Stimulated activated CD8-positive, alpha-beta memory T cell treated with anti-CD3 and anti-CD28 coated beads, Interleukin-7, amount 100 ng/mL, for 4 hours (primary cell): ENCODE data around the gene F12.
A peak's percentile ranks its signal among the peaks of the same experiment; 100 is the strongest.
"Not testable (repeated sequence)": the region's sequence is repeated elsewhere in the genome, so short reads cannot be mapped to it uniquely, and the experiment has no call there.

Experiments used
- DNase-seq, 2 donors: peaks; one replicate each; pipeline ENCODE4 v3.0.0-alpha.2; 2020; ENCODE audit warnings: low read depth in 2 of 2

F12 gene

GRCh38 chr5:177432143-177432838 lies 22.9 kb upstream of the F12 start:
- DNase-seq, result no peak

DNA sequence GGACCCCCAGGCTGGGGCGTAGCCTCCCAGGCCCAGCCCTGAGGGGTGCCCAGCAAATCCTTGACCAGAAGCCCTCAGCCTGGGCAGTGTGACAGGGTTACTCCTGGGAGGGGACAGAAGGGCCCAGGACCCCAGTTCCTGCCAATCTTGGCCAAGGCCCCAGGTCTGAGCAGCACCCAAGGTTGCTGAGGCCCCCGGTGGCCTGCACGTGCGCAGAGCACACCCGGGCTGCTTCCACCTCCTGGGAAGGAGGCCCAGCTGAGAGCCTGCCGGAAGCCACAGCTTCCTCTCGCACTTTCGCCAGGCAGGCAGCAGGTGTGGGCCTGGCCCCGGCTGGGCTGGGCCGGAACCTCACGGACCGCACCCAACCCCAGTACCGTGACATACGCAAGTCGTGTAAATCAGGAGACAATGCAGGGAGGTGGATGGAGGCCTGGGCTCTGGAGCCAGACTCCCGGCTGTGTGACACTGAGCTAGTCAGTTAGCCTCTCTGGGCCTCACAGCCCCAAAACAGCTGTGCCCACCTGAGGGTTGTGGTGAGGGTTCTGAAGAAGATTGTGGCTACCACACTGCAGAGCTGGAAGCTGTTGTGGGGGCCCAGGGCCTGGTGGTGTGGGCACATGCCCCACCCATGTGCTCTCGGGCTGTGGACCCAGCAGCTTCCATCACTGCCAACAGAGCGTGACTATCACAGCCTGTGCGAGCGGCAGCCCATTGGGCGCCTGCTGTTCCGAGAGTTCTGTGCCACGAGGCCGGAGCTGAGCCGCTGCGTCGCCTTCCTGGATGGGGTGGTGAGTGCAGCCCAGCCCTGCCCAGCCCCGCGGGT lies 22.2 kb upstream of the F12 start:
- peak; percentile 42 to 55 for DNase-seq

DNA sequence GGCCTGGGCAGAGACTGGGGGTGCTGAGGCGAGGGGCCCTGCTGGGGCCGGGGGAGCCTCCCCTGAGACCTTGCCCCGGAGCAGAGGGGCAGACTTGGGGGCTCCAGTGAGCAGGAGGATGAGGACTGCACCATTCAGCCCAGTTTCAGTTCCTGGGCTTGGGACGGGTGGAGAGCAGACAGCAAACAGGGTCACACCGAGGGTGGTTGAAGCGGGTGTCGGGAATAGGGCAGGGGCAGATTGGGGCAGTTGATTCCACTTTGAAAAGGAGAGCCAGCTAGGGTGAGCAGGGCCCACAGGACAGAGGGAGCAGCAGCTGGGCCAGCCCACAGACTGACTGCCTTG lies 21.6 kb upstream of the F12 start:
- DNase-seq, result no peak

- no peak for DNase-seq
Measured at GRCh38 chr5:177430140-177430951, 21.0 kb upstream of the F12 start.

- peak; percentile 88 to 89 for DNase-seq
Measured at GRCh38 chr5:177429248-177430040, 20.1 kb upstream of the F12 start.

DNA sequence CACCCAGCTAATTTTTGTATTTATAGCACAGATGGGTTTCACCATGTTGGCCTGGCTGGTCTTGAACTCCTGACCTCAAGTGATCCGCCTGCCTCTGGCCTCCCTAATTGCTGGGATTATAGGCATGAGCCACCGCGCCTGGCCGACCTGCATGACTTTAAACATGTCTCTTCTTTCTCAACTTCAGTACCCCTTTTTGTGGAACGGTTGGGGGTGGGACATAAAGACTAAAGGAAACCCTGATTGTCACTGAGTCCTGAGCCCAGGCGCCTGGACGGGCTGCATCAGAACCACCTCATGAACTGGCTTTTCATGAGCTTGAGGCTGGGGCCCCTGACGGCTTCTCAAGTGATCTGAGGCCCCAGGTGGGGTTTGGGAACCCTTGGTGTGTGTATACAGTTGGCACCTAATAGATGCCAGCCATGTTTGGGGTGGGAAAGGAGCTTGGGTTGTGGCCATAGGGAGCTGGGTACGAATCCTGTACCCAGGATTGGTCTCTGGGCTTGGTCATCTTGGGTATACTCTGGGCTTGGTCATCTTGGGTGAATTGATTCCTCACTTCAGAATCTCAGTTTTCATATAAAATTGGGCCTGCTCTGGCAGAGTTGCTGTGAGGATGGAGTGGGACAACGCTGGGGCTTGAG lies 19.3 kb upstream of the F12 start:
- DNase-seq, result no peak

DNA sequence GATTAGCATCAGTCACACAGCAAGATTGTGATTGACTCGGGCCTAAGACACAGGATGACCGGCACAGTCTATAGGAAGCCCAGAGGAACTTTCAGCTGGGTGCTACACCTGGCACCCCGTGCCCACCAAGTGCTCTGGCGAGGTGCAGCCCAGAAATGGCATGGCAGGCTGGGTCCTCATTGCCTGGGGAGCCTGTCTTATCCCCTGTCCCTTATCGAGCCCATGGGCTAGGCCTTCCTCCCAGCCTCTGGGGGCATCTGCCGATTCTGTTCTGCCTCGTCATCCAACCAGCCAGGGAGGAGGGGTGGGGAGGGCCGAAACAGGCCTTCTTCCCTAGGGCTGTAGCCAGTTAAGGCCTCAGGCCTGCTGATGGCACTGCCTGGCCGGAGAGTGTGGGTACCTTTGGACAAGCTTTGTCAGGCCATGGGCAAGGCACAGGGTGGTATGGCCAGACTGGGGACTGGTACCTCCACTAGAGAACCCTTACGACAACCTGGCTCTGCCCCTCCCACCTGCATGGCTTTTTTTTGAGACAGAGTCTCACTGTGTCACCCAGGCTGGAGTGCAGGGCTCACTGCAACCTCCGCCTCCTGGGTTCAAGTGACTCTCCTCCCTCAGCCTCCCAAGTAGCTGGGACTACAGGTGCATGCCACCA lies 18.7 kb upstream of the F12 start:
- no peak for DNase-seq

- DNase-seq, result no peak
Measured at GRCh38 chr5:177427211-177427822, 18.0 kb upstream of the F12 start.

GRCh38 chr5:177426566-177427210 lies 17.3 kb upstream of the F12 start, which contains the start of gene GRK6:
GRK6 (plus strand) TSS chr5:177426676; CDS start chr5:177426846, 170 bp downstream.
- DNase-seq, result peak in 1 of 2 donors; percentile 65

- peak; percentile 99 to 100 for DNase-seq
Measured at GRCh38 chr5:177425801-177426565, 16.6 kb upstream of the F12 start.

DNA sequence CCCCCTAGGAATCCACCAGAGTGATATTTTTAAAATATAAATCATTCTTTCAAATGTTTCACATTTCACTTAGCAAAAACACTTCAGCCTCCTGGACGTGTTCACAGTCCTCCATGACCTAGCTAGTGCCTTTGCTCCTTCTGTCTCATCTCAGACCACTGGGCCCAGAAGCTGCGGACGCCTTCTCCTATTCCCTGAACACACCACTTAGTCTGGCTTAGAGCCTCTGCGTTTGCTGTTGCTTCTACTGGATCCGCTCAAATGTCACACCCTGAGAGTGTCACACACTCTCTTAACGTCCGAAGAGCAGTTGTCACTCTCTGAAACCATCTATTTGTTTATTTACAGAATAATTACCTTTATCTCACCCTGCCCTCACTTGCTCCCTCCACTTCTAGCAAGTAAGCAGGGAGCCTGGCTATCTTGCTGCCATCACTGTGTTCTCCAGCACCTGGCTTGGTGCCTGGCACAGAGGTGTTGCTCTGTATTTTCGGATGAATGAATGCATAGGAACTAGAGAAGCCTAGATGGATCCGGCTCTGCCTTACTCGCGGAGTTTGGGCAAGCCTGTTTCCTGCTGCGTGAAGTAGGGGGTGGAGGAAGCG lies 15.9 kb upstream of the F12 start:
- no peak for DNase-seq

DNA sequence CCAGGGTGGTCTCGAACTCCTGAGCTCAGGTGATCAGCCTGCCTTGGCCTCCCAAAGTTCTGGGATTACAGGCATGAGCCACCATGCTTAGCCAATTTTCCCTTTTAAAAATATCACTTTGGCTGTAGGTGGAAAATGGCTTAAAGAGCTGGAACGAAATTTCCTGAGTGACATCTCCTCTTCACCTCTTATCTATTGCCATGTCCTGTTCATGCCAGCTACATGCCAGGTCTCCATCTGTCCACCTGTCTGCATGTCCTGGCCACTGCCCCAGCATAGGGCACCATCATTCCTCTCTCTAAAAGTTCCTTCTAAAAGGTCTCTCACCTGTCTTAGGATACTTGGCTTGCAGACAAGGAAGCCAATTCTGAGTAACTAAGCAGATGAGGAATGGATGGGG lies 14.3 kb upstream of the F12 start:
- DNase-seq, result no peak

GRCh38 chr5:177421062-177421798 lies 11.9 kb upstream of the F12 start:
- no peak for DNase-seq

- DNase-seq, result not testable (repeated sequence)
Measured at GRCh38 chr5:177420472-177420871, 11.1 kb upstream of the F12 start.

- DNase-seq, result no peak
Measured at GRCh38 chr5:177419046-177419445, 9.7 kb upstream of the F12 start.

DNA sequence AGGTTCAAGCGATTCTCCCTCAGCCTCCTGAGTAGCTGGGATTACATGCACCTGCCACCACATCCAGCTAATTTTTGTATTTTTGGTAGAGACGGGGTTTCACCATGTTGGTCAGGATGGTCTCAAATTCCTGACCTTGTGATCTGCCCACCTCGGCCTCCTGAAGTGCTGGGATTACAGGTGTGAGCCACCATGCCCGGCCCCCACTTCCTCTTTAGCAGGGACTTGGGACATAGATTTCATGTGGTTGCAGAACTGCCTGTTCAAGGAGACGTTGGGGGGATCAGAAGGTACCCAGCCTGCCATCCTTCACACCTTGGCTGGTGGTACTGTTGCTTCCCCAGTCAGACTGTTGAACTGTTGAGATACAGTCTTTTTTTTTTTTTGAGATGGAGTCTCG lies 7.7 kb upstream of the F12 start:
- not testable (repeated sequence) for DNase-seq

GRCh38 chr5:177414481-177414880 lies 5.1 kb upstream of the F12 start:
- no peak for DNase-seq
